NCI-H146 (cell line): Measurements from ENCODE around the gene MEF2D.

Source experiments
- DNase-seq: peaks from one replicate; lab custom pipeline; 2025; lab: John Stamatoyannopoulos, UW

The MEF2D gene

GRCh38 chr1:156499842-156500542 is 583 bp downstream of the MEF2D start:
- peak; percentile 65 for DNase-seq

GRCh38 chr1:156499194-156499841 is 1.3 kb downstream of the MEF2D start:
- peak; percentile 9 for DNase-seq

- DNase-seq: no peak
Measured at GRCh38 chr1:156498432-156499193, 2.0 kb downstream of the MEF2D start.

GRCh38 chr1:156497743-156498431 is 2.7 kb downstream of the MEF2D start:
- DNase-seq: no peak

GRCh38 chr1:156497078-156497742 is 3.4 kb downstream of the MEF2D start:
- no peak for DNase-seq

- no peak for DNase-seq
Measured at GRCh38 chr1:156496211-156496761, 4.3 kb downstream of the MEF2D start.

GRCh38 chr1:156495401-156496140 is 5.0 kb downstream of the MEF2D start:
- no peak for DNase-seq

GRCh38 chr1:156494309-156494895 is 6.2 kb downstream of the MEF2D start:
- DNase-seq: no peak

- DNase-seq: no peak
Measured at GRCh38 chr1:156493742-156494141, 6.8 kb downstream of the MEF2D start.

- no peak for DNase-seq
Measured at GRCh38 chr1:156493154-156493631, 7.4 kb downstream of the MEF2D start.

GRCh38 chr1:156492591-156493080 is 7.9 kb downstream of the MEF2D start:
- DNase-seq: no peak

- DNase-seq: no peak
Measured at GRCh38 chr1:156492013-156492590, 8.5 kb downstream of the MEF2D start.

- no peak for DNase-seq
Measured at GRCh38 chr1:156491151-156491949, 9.2 kb downstream of the MEF2D start.

- no peak for DNase-seq
Measured at GRCh38 chr1:156490401-156491032, 10.1 kb downstream of the MEF2D start.

GRCh38 chr1:156489935-156490293 is 10.7 kb downstream of the MEF2D start:
- no peak for DNase-seq

- peak; percentile 80 for DNase-seq
Measured at GRCh38 chr1:156489166-156489934, 11.2 kb downstream of the MEF2D start.

- no peak for DNase-seq
Measured at GRCh38 chr1:156488566-156489165, 11.9 kb downstream of the MEF2D start.
